Left forelimb (tissue), 1 donor: ENCODE measurements around the gene SMIM24.
"Not testable (repeated sequence)": the region's sequence is repeated elsewhere in the genome, so short reads cannot be mapped to it uniquely, and the experiment has no call there.

ENCODE experiments used
- DNase-seq: peaks from one replicate; pipeline ENCODE4 v3.0.0-alpha.2; 2018; ENCODE audit warnings: low spot score

The SMIM24 gene

DNA sequence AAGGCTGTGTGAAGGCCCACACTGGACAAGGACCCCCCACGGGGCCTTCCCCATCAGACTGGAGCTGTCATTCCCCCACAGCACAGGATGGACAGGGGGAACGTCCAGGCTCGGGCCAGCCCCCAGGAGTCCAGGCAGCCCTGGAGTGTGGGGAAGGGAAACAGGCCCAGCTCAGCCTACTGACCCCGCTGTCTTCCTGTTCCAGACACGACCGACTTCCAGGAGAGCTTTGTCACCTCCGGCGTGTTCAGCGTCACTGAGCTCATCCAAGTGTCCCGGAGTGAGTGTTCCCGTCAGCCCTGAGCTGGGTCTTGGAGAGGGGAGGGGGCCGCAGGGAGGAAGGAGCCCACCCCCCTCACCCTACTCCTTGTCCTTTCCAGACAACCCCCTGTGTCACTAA is 47.0 kb downstream of the SMIM24 start:
- DNase-seq, result no peak

DNA sequence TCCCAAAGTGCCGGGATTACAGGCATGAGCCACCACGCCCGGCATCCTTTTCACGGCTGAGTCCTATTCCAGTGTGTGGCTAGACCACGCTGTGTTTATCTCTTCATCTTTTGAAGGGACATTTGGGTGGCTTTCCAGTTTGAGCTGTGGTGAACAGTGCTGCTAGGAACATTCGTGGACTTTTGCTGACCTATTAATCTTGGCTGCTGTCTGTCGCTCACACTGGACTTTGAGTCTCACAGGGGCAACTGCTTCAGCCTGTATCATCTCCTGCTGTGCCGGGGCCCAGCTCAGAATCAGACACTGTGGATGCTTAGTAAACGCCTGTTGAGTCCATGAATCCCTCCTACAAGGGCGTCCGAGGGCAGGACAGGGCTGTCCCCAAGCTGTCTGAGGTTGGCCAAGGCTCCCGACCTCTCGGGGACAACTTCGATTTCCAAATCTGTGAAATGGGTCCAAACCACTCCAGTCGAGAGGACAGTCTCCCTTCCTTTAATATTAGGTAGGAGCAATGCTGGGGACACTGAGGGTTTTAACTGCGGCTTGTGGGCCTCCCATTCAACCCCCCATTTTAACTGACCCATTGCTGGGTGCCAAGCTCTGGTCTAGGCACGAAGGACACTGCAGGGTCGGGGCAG is 48.4 kb downstream of the SMIM24 start:
- DNase-seq, result no peak

DNA sequence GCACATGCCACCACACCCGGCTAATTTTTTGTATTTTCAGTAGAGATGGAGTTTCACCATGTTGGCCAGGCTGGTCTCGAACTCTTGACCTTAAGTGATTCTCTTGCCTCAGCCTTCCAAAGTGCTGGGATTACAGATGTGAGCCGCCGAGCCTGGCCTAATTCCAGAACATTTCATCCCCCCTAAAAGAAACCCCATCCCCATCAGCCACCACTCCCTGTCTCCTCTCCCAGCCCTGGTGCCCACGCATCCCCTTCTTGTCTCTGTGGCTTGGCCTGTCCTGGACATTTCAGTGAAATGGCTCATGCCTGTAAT is 50.0 kb downstream of the SMIM24 start:
- not testable (repeated sequence) for DNase-seq

DNA sequence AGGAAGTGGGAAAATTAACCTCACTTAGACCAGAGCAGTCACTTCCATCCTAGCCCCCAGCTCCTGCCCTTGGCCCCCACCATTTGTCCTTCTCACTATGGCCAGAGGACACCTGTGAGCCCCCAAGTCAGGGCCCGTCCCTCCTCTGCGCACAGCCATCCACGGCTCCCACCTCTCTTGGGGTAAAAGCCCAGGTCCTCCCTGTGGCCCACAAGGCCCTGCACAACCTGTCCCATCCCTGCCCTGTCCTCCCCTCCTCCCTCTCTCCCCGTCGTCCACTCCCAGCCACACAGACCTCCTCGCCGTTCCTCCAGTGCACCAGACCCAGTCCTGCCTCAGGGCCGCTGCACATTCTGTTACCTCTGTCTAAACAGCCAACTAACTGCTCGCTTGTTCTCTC is 53.9 kb downstream of the SMIM24 start:
- no peak for DNase-seq
